Keratinocyte (primary cell): ENCODE measurements around the gene SSB. TPM values are rescaled to one million over a fixed set of nuclear protein-coding genes. Genes with fewer than 3 reads are reported as not detected.

ENCODE experiments used
- DNase-seq: peaks from one replicate; pipeline ENCODE4 v3.0.0-alpha.2; 2011; ENCODE audit warnings: low read depth, missing footprints, low spot score
- FAIRE-seq: peaks from 2 replicates; lab custom pipeline; 2011; peaks lifted over from hg19 to GRCh38; lab: Jason Lieb, UNC
- H2AFZ ChIP-seq: 2 replicates; pipeline ENCODE4 v1.6.0; 2012; ENCODE audit warnings: low read length, control low read depth, inconsistent platforms; ENCODE audit not compliant: control insufficient read depth
- H3K27ac ChIP-seq: 2 replicates; pipeline ENCODE4 v1.5.1; 2011; ENCODE audit warnings: low read length; ENCODE audit not compliant: control insufficient read depth, insufficient read depth
- H3K27me3 ChIP-seq: 3 replicates; pipeline ENCODE4 v1.6.0; 2011; ENCODE audit warnings: low read length; ENCODE audit not compliant: control insufficient read depth, insufficient read depth; ENCODE audit errors: extremely low read depth
- H3K36me3 ChIP-seq, 2 experiments: 2 replicates in 1 of 2; 3 replicates in 1 of 2; pipeline ENCODE4 v1.5.1; 2011; ENCODE audit warnings: low read length in 2 of 2, mild to moderate bottlenecking in 1 of 2; ENCODE audit not compliant: control insufficient read depth in 2 of 2, insufficient read depth in 2 of 2; ENCODE audit errors: extremely low read depth in 1 of 2
- H3K4me1 ChIP-seq: 3 replicates; pipeline ENCODE4 v1.5.1; 2011; ENCODE audit warnings: low read length; ENCODE audit not compliant: control insufficient read depth, insufficient read depth; ENCODE audit errors: extremely low read depth
- H3K4me2 ChIP-seq: 3 replicates; pipeline ENCODE4 v1.6.0; 2011; ENCODE audit warnings: low read depth, low read length; ENCODE audit not compliant: control insufficient read depth, insufficient read depth; ENCODE audit errors: extremely low read depth
- H3K4me3 ChIP-seq, 3 experiments: fragments of 200-600 bp in 1 of 3; sonication (generic) in 1 of 3; 2 replicates in 2 of 3; 3 replicates in 1 of 3; pipeline ENCODE4 v1.5.1; 2011 to 2016; ENCODE audit warnings: low read length in 3 of 3, mild to moderate bottlenecking in 3 of 3, control low read depth in 2 of 3, inconsistent platforms in 1 of 3, low read depth in 1 of 3, mixed read lengths in 1 of 3, mixed run types in 1 of 3, moderate library complexity in 1 of 3; ENCODE audit not compliant: control insufficient read depth in 2 of 3, insufficient read depth in 2 of 3; ENCODE audit errors: extremely low read depth in 1 of 3
- H3K79me2 ChIP-seq: 2 replicates; pipeline ENCODE4 v1.6.0; 2012; ENCODE audit warnings: low read length; ENCODE audit not compliant: control insufficient read depth, insufficient read depth
- H3K9ac ChIP-seq: 3 replicates; pipeline ENCODE4 v1.6.0; 2011; ENCODE audit warnings: low read length; ENCODE audit not compliant: control insufficient read depth, insufficient read depth; ENCODE audit errors: extremely low read depth
- H3K9me1 ChIP-seq: 3 replicates; pipeline ENCODE4 v1.6.0; 2011; ENCODE audit warnings: low read length; ENCODE audit not compliant: control insufficient read depth, insufficient read depth; ENCODE audit errors: extremely low read depth
- H3K9me3 ChIP-seq: 2 replicates; pipeline ENCODE4 v1.5.1; 2012; ENCODE audit warnings: low read depth, low read length; ENCODE audit not compliant: control insufficient read depth
- H4K20me1 ChIP-seq: 3 replicates; pipeline ENCODE4 v1.6.0; 2011; ENCODE audit warnings: low read length; ENCODE audit not compliant: control insufficient read depth, insufficient read depth; ENCODE audit errors: extremely low read depth
- CTCF ChIP-seq, 3 experiments: IDR thresholded peaks in 1 of 3; conservative IDR thresholded peaks in 1 of 3; optimal IDR thresholded peaks in 1 of 3; 2 replicates in 2 of 3; 3 replicates in 1 of 3; pipeline versions ENCODE3 to v1.5.1; 2011; ENCODE audit warnings: low read length in 3 of 3, mild to moderate bottlenecking in 3 of 3, moderate library complexity in 2 of 3, control low read depth in 1 of 3, inconsistent platforms in 1 of 3; ENCODE audit not compliant: insufficient read depth in 2 of 3; ENCODE audit errors: extremely low read depth in 1 of 3
- EZH2 ChIP-seq: IDR thresholded peaks from one replicate; pipeline ENCODE4 v1.6.1; 2012; ENCODE audit warnings: inconsistent platforms, mild to moderate bottlenecking, low read length, moderate library complexity
- dilution Hi-C: fragments of 300-500 bp; cut with MboI; formaldehyde crosslinking; loops from one replicate; pipeline ENCODE4 v1.7.0; 2020; ENCODE audit warnings: low sequenced_read_pairs; ENCODE audit not compliant: extremely low pct_ligation_motif_present
- polyA plus RNA-seq, 5 experiments: library from polyadenylated mRNA; depleted of rRNA in 3 of 5; stranded (reverse) in 3 of 5; stranded (forward) in 1 of 5; unstranded in 1 of 5; fragments of >200 nt; gene quantifications; 1 replicate in 1 of 5; 2 replicates in 3 of 5; 3 replicates in 1 of 5; pipeline versions ENCODE4 v1.2.1 to v1.2.3, GENCODE V29; 2011 to 2012; ENCODE audit warnings: missing spikeins in 2 of 5, low read depth in 1 of 5, low replicate concordance in 1 of 5

Gene SSB
- polyA plus RNA-seq, 1 donor (not counting 4 experiments of a cell fraction or from before 2014, with no cell fraction given), result 149 TPM

- no peaks in the 10 kb centered on the region for H3K27me3 ChIP-seq
- H3K4me1 ChIP-seq, result peaks cover 32% of the 10 kb centered on the region
- no peaks in the 10 kb centered on the region for H4K20me1 ChIP-seq
- no peak overlapping the region for H3K9ac ChIP-seq
- DNase-seq, result no peak
- peaks cover 48% of the 10 kb centered on the region for H3K79me2 ChIP-seq
- no peak for FAIRE-seq
- no peak overlapping the region for H3K27ac ChIP-seq
- no peak overlapping the region for H2AFZ ChIP-seq
- no peaks in the 10 kb centered on the region for H3K9me1 ChIP-seq
- no peak for TF ChIP-seq EZH2
- no peak for TF ChIP-seq CTCF (optimal IDR thresholded peaks at IDR 0.05 in 1 of 3, IDR thresholded peaks at IDR 0.05 in 1 of 3, conservative IDR thresholded peaks at IDR 0.05 in 1 of 3; ENCODE audit: extremely low read depth in 1 of 3, insufficient read depth in 2 of 3, low read length in 3 of 3)
- H3K9me3 ChIP-seq, result no peaks in the 10 kb centered on the region
- H3K36me3 ChIP-seq, result peaks cover 3 to 14% of the 10 kb centered on the region in 2 experiments
- H3K4me2 ChIP-seq, result peak overlapping the region; percentile 8
- dilution Hi-C loops, result no loop called here
- H3K4me3 ChIP-seq, result no peak overlapping the region
Observed at GRCh38 chr2:169822036-169822435, 23.4 kb downstream of the SSB start.

GRCh38 chr2:169822785-169823392, 24.2 kb downstream of the SSB start:
- H3K4me1 ChIP-seq, result peaks cover 32% of the 10 kb centered on the region
- dilution Hi-C loops, result no loop called here
- peaks cover 49% of the 10 kb centered on the region for H3K79me2 ChIP-seq
- no peaks in the 10 kb centered on the region for H4K20me1 ChIP-seq
- FAIRE-seq (no peak), DNase-seq (no peak)
- peak overlapping the region; percentile 41 to 96 (median 85) for H3K4me3 ChIP-seq
- no peak overlapping the region for H3K27ac ChIP-seq
- H2AFZ ChIP-seq, result no peak overlapping the region
- no peaks in the 10 kb centered on the region for H3K9me1 ChIP-seq
- H3K4me2 ChIP-seq, result peak overlapping the region; percentile 90
- no peaks in the 10 kb centered on the region for H3K27me3 ChIP-seq
- no peak overlapping the region for H3K9ac ChIP-seq
- TF ChIP-seq EZH2 (no peak), CTCF (optimal IDR thresholded peaks at IDR 0.05 in 1 of 3, IDR thresholded peaks at IDR 0.05 in 1 of 3, conservative IDR thresholded peaks at IDR 0.05 in 1 of 3; ENCODE audit: extremely low read depth in 1 of 3, insufficient read depth in 2 of 3, low read length in 3 of 3) (no peak)
- H3K9me3 ChIP-seq, result no peaks in the 10 kb centered on the region
- H3K36me3 ChIP-seq, result peaks cover 3 to 13% of the 10 kb centered on the region in 2 experiments
